Measurements from ENCODE around the gene PSEN1.
"Not testable (repeated sequence)": the region's sequence is repeated elsewhere in the genome, so short reads cannot be mapped to it uniquely, and the experiment has no call there.

PSEN1 gene

GRCh38 chr14:73167727-73168126, 31.4 kb downstream of the PSEN1 start:
- DNase-seq, result no peak

- no peak for DNase-seq
These were observed 32.0 kb downstream of the PSEN1 start for GRCh38 chr14:73168274-73168673.

GRCh38 chr14:73168691-73169090, 32.4 kb downstream of the PSEN1 start:
- no peak for DNase-seq

GRCh38 chr14:73169855-73170254, 33.5 kb downstream of the PSEN1 start:
- not testable (repeated sequence) for DNase-seq

GRCh38 chr14:73170686-73171085, 34.4 kb downstream of the PSEN1 start:
- DNase-seq, result no peak

GRCh38 chr14:73172500-73172899, 36.2 kb downstream of the PSEN1 start:
- no peak for DNase-seq

GRCh38 chr14:73173092-73173735, 36.9 kb downstream of the PSEN1 start:
- DNase-seq, result peak; percentile 76

- DNase-seq, result no peak
These were observed 40.4 kb downstream of the PSEN1 start for GRCh38 chr14:73176685-73177084.

- DNase-seq, result no peak
These were observed 44.1 kb downstream of the PSEN1 start for GRCh38 chr14:73180385-73180805.

GRCh38 chr14:73180969-73181368, 44.7 kb downstream of the PSEN1 start:
- not testable (repeated sequence) for DNase-seq

- DNase-seq, result no peak
These were observed 52.2 kb downstream of the PSEN1 start for GRCh38 chr14:73188501-73188911.

GRCh38 chr14:73189651-73190050, 53.3 kb downstream of the PSEN1 start:
- DNase-seq, result no peak

GRCh38 chr14:73191441-73191840, 55.1 kb downstream of the PSEN1 start:
- DNase-seq, result no peak

- DNase-seq, result not testable (repeated sequence)
These were observed 58.0 kb downstream of the PSEN1 start for GRCh38 chr14:73194306-73194705.

GRCh38 chr14:73198253-73198652, 61.9 kb downstream of the PSEN1 start:
- no peak for DNase-seq

- no peak for DNase-seq
These were observed 67.2 kb downstream of the PSEN1 start for GRCh38 chr14:73203527-73203926.

GRCh38 chr14:73207615-73208014, 71.3 kb downstream of the PSEN1 start:
- no peak for DNase-seq

GRCh38 chr14:73208390-73208789, 72.1 kb downstream of the PSEN1 start:
- DNase-seq, result no peak

- DNase-seq, result no peak
These were observed 72.5 kb downstream of the PSEN1 start for GRCh38 chr14:73208846-73209245.

GRCh38 chr14:73209953-73210352, 73.6 kb downstream of the PSEN1 start:
- no peak for DNase-seq

- no peak for DNase-seq
These were observed 75.1 kb downstream of the PSEN1 start for GRCh38 chr14:73211251-73212040.

GRCh38 chr14:73216030-73216429, 79.7 kb downstream of the PSEN1 start:
- no peak for DNase-seq

GRCh38 chr14:73217411-73217810, 81.1 kb downstream of the PSEN1 start:
- DNase-seq, result no peak

GRCh38 chr14:73220061-73220460, 83.8 kb downstream of the PSEN1 start:
- DNase-seq, result no peak

- DNase-seq, result no peak
These were observed 84.3 kb downstream of the PSEN1 start for GRCh38 chr14:73220634-73221033.
